GM21717 (cell line): Measurements from ENCODE around the gene RGS8.

ENCODE experiments used
- ATAC-seq: cut with Tn5 transposase; IDR thresholded peaks from one replicate; pipeline ENCODE4 v1.9.1; 2021; ENCODE audit warnings: mild to moderate bottlenecking, moderate library complexity; ENCODE audit not compliant: unreplicated experiment

Gene RGS8

DNA sequence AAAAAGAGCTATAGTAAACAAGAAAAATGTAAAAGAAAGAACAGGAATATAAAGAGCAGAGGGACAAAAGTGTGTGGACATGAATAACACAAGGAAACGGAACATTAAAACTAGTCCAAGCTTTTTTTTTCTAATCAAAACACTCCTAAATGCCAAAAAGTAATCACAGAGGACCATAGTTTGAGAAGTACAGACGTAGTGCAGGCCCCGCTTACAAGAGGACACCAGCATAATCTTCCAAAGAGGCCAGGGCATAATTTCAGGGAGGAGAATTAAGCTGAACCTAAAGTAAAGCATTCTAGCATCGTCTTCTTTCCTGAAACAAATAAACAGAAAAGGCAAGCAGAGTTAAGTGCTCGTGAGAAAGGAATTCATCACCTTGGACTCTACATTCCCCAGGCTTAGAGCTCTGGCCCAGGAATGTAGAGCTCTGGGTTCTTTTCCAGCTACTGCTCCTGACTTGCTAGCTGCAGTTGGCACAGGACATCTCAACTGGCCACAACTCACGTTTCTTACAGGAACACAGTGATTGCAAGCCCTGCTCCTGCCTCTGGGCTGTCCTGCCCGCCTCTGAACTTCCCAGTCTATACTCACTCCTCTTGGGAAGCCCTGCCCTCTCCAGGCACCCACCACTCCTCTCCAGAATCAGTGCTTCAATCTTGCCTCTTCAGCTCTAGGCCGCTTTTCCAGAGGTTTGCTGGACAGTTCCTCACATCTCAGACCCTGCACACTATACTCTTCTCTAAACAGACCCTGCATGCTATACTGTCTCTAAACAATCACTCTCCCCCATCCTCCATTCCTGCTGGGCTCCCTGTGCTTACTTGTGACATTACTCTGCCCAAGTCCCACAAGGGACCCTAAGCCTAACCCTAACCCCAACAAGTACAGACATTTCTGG is 9.8 kb downstream of the RGS8 start:
- ATAC-seq = no peak

DNA sequence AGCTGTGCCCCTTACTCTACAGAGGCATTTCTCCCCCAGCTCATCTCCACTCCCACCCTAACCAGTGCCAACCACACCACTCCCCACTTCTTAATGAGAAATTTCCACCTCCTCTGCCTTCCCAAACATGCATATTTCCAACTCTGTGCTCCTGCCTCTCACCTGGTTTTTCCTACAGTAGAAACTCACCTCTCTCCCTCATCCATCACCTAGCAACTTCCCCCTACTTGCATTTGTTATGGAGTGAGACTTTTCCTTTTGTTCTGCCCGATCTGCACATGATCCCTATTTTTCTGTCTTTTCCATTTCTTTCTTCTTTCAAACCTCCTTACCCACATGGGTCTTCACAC is 11.9 kb downstream of the RGS8 start:
- no peak for ATAC-seq

DNA sequence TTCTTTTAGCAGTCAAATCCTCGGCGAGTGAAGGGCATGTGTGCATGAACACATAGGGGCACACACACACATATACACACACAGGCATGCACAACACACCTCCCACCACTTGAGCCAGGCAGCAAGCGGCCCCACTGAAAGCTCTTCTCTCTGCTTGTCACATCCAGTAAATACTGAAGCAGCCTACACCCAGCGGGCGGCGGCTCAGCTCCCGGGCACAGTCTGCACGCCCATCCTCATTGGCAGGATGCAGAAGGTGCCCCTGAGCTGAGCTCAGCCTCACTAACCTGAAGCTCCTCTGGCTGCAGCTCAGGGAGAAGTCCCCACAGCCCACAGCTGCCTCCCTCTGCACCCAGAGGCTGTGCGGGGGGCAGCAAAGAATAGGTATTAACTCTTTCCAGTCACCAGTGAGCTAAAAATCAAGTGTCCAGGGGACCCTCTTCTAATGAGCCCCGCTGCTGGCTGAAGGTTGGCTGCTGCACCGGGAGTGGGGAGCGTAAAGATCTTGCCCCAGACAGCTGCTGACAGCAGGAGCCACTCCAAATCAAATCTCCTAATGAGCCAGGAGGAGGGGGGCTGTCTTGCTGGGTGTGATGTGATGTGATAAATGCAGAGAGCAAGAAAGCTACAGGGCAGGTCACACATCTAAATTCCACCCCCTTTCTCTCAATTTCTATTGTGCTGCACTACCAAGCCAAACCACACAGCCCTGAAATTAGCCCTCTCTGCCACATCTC is 12.5 kb downstream of the RGS8 start:
- ATAC-seq = no peak

DNA sequence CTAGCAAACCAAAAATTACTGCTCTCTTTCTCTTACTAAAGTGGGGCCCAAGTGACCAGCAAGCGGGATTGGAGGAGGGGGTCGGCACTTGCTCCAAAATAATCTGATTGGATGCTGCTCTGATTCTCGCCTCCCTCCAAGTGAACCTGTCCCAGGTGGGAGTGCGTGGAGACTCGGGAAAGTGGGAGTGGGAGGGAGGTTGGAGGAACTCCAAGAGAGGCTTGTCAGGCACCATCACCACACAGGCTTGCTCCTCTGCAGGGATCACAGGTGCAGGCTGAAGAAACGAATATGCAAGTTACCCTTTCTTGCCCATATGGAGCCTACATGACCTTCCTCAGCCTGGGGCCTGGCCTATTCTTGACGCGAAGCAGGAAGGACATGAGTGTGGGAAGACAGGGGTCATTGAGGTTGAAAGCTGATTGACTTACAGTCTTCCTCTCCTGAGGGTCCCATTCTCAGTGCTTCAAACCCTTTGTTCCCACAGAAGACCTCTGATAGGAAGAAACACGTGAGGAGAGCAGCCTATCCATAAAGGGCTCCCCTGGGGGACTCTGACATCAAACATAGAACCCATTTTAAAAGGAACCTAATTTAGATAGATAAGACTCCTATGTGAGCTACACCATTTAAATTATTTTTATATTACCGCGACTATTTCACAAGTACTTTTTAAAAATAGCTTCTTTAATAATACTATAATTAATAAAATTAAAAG is 14.2 kb downstream of the RGS8 start:
- no peak for ATAC-seq

DNA sequence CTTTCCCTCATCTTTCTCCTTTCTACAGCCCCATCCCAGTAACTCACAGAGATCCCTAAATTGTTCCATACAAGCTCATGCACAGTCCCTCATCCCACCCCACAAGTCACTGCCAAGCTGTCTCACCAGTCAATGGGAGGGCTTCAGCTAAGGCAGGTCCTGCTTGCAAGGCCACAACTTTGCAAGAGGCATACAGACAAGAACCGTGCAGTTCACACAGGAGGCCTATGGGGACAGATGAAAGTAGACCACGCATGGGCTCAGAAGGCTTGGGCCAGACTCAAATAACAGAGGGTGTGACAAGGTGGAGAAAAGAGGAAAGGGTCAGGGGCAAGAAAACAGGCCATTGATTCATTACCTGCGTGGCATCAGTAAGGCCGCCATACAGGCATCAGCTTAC is 15.1 kb downstream of the RGS8 start:
- no peak for ATAC-seq

DNA sequence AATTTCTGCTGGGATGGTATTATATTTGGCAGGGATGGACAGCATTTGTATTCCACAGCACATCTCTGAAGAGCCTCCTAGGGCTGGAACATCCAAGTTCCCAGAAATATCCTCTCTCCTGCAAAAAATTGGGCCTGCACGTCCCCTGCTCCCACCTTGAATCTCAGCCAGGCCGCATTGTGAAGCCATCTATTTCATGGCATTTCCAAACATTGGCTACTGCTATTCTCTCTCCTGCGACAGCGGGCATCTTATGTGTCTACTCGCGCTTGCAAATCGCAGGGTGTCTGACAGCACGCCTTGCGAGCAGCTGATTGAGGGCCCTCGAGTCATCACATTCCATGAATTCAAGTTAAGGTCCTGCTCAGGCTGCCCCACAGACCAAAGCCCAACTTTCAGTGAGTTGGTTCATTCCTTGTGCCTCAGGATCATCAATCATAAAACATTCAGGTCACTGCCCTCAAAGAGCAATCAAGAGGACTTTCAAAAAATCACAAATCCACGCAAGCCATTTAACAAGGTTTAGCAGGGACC is 15.8 kb downstream of the RGS8 start:
- ATAC-seq = no peak

DNA sequence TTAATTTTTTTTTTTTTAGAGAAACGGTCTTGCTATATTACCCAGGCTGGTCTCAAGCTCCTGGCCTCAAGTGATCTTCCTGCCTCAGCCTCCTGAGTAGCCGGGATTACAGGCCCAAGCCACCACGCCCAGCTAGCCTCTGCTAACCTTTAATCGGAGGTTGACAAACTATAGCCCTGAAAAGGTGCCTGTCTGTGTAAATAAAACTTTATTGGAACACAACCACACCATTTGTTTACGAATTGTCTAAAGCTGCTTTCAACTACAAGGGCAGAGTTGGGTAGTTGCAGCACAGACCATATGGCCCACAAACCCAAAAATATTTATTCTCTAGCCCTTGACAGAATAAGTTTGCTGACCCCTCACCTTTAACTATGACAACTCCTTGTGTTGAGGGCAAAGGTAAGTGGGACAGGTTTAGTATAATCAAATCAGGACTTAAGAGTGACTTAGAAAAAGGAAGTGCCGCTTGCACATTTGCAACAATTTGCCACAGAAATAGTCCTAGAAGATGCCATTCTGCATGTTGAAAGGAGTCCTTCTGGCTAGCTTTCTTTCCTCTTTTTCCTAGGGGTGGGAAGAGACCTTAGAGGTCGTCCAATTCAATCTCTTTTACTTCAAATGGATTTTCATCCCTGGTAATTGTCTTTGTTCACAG is 16.4 kb downstream of the RGS8 start:
- ATAC-seq = no peak

DNA sequence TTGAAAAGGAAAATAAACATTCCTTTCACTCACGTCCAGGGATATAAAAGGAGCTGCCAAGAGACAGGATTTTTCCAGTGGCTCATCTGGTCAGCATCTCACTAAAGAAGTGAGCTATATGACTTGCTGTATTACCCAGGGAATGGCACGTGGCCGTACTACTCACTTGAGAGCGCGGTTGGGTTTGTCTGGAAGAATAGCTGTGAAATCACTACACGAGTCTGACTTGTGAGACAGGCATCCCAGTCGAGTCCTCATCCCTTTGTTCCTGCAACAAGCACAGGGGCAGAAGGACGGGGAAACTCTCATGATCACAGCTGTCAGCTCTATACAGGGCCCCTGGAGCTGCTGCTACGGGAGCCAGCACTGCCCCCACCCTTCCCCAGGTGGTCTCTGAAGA is 17.7 kb downstream of the RGS8 start:
- ATAC-seq = no peak

DNA sequence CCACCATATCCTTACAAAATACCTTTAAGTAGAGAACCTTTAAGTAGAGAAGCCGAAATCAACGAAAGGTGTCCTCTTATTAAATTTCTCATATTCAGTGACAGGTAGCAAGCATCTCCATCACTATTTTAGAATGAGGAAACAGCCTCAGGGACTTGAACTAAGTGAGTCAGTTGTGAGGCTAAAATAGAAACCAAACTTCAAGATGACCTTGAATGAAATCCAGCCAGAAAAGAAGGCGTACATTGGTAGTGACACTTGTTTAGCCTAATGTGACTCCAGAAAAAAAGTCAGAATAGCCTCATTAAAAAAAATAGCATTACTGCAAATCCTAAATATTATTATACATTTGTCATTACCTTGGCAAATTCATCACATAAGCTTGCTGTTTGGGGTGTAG is 20.1 kb downstream of the RGS8 start:
- ATAC-seq = no peak

DNA sequence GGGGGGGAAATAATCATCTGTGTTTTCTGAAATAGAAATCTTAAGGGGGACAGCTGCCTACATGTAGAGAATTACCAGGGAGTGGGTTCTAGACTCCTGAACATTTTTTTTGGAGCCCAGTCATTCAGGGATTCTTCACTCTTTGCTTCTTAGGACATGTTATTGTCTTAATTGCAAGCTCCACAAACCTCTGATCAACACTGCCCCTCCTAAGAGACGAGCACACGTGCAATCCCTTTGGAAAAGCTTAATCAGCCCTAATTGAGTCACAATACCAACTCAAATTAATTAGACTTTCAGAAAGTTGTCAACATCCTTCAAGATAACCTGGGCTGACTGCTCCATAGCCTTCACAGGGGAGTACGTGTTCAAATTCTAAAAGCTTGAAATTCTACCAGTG is 21.4 kb downstream of the RGS8 start:
- ATAC-seq = no peak

DNA sequence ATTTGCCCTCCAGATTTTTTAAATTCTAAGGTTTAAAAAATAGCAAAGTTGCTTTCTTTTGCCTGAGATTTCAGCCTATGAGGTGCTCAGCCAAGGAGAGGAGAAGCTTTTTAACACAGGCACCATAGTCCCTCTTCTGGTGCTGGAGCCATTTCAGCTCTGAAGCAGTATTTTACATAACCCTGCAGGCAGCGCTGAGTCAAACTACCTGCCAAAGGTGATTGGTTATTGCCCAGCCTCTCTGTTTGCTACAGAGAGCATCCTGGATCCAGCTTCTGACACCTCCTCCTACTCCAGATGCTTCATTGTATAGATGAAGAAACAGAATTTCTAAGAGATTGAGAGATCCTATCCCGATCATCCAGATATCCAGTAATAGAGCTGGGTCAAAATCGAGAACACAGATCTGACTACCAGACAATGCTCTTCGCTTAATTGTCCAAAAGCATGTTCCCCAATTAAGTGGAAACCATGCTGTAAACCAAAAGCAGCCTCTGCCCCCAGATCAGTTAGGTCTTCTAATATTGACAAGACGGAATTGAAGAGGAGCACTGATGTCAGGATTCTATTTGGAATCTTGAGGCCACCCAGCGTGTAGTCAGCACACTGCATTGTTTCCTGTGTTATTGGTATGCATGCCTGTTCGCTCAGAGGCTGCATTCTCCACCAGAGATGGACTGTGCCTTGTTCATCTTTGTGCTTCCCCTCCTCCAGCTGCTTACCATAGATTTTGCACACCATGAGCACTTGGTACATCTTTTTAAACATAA is 22.1 kb downstream of the RGS8 start:
- ATAC-seq = no peak

DNA sequence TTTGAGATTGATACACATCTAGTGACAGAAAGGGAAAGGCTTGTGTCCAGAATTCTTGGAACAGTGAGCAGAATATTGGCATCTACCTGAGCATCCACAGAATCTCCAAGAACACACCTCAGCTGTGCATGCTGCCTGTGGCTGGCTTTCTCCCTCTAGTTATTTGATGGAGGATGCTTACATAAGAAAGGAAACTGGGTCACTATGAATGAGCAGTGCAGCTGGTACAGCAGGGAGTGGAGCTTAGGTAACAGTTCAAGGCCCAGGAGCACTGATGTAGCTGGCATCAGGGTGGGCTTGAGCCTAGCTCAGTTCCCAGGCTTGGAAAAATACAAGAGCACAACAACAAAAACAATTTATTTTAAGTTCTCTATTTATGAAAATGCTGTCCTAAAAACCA is 26.3 kb downstream of the RGS8 start:
- ATAC-seq = no peak

DNA sequence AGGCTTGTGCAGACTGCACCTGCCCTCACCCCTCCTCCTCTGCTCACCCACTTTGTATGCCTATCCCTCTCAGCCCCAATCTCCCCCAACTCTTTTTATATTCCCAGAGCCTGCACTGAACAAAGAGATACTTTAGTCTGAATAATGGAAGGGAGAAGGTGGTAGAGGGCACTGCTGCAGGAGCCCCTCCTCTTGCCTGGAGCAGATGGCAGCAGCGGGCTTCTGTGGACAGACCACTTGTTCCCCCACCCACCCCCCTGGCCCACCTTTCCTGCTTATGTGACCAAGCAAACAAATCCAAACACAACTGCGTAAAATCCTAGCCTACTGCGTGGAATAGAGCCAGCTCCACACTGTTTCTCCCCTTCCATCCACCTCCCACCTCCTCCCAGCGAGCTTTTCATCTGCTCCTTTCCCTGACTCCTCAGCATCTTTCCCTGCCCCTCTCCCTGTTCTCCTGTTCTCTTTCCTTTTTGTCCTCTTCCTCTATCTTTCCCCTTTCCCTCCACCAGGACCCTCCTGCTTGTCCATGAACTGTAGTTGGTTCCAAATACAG is 27.5 kb downstream of the RGS8 start:
- no peak for ATAC-seq

DNA sequence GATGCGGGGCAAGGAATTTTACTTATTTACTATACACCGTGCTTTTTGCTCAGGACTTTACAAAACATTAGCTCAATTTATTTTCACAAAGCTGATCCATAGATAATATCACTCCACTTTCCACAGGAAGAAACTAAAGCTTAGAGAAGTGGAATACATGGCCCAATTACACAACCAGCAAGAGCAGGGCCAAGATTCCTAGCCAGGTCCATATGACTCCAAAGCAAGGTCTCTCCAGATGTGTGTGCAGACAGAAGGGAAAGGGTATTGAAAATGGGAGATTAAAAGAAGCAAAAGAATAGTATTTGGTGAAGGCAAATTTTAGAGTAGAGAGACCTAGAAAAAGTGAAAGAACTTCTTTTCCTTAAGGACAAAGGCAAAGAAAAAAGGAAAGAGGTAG is 30.4 kb downstream of the RGS8 start:
- no peak for ATAC-seq

DNA sequence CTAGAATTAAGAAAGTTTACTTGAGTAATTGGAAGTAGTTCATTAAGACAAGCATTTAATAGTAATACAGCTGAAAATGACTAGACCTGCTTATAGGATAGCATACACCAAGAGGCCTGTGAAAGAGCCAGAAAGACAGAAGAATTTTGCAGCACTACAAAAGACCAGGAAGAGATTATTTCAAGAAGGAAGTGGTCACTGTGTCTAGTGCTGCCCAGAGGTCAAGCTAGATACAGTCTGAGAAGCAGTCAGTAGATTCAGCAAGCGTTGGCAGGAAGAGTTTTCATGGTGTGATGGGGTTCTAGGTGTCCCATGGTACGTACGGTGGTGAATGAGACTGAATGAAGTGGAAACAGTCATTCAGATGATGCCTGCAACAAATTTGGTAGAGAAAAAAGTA is 31.5 kb downstream of the RGS8 start:
- ATAC-seq = no peak

DNA sequence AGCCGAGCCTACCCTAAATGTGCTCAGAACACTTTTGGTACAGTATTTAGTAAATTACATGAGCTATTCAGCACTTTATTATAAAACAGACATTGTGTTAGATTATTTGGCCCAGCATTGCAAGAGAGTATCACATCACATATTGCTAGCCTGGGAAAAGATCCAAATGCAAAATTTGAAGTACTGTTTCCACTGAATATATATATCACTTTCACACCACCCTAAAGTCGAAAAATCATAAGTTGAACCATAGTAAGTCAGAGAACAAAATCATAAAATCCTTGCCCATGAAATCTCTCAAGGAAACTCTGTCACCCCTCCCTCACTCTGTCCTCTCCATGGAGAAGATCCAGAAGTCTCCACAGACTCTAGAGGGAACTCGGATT is 33.1 kb downstream of the RGS8 start:
- ATAC-seq = no peak

DNA sequence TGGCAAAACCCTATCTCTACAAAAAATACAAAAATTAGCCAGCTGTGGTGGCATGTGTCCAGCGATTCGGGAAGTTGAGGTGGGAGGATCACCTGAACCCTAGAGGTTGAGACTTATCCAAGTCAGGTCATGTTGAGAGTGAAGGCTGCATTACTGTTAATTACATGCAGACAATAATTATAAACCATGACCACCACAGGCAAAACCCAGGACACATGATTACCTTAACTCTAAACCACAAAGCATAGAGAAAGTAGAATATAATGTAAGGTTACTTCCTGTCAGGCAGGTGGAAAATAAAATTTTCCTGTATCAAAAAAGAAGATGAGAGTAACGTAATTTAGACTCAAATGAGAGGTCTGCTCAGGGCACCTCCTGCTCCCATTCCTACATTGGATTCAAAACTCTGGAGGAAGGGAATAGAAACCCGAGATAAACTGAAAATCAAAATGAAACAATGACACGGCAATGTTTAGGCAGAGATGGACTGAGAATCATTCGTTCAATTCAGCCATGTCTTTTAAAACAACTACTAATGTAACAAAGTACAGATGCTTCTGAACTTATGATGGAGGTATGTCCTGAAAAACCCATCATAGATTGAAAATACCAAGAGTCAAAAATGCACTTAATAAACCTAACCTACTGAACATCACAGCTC is 33.6 kb downstream of the RGS8 start:
- no peak for ATAC-seq

DNA sequence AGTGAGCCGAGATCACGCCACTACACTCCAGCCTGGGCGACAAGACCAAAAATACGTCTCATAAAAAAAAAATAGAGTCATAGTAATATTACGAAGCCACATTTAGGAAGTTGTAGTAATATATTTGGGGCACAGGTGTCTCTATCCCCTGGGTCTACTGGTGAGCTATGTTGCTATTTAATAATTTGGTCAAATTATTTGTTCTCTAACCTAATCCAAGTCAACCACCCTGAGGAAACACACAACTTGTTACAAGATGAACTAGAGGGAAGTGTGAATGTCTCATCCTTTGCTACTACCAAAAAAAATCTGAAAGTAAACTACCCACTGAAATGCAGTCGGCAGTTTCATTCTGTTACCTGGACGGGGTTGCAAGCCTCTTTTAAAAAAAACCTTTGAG is 35.3 kb downstream of the RGS8 start:
- peak; percentile 61 for ATAC-seq

DNA sequence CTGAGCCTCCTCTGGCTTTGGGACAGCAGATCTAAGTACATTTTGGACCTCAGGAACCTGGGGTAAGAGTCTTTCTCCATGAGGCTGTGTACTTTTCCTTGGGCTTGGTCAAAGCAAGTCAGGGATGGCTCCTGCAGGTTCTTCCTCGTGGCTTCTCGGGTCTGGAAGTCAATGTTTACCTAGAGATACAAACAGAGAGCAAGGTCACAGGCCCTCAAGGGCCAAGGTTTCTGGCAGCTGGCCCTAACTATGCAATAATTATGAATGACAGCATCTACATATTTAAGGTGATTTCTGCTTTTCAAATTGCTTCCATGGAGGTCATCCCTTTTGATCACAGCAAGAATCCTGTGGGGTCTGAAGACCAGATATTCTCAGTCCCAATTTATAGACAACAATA is 37.6 kb downstream of the RGS8 start:
- no peak for ATAC-seq

DNA sequence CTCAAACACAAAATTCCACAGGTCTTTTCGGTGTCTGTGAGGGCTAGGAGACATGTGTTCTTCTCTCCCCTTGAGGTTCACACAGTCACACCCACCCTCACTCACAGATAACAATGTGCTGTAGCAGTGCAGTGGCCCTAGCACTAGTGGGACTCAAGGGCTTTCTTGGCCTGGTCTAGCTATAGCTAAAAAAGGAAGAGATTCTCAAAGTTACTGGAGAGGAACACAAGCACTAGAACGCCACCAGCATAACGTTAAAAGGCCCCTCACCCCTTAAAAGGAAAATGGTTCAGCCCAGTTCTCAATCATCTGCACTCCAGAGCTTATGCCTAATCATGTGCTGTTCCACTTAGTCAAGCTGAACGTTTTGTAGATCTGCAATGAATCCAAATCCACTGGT is 39.5 kb downstream of the RGS8 start:
- no peak for ATAC-seq
